Measurements from ENCODE around the gene MXD4.

DNA sequence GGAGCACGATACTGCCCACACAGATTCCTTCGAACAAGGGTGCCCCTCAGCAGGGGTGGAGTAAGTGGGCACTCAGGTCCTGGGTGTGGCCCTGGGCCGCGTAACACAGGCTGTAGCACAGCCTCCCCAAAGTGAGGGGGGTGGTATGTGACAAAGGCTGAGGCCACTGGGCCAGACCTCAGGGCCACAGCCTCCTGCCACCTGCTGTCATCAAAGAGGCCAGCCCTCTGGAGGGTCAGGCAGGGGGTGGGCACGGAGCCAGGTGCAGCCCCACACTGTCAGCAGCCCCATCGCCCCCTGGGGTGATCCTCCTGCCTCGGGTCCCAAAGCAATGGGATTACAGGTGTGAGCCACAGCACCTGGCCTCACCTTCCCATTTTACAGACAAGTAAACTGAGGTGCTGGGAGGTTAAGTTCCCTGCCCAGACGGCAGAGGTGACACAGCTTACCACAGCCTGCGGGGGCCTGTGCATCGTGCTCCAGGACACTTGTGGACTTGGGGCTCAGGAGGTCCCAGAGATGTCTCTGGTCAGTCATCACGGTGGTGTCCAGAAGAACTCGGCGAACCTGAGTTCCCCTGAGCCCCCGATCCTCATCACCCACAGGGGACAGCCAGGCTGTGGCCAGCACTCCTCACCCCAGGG, 27.5 kb upstream of the MXD4 start:
- TF ChIP-seq POLR2A (IDR thresholded peaks at IDR 0.05; ENCODE audit: low read depth): no peak
- TF ChIP-seq, protein P1, sequence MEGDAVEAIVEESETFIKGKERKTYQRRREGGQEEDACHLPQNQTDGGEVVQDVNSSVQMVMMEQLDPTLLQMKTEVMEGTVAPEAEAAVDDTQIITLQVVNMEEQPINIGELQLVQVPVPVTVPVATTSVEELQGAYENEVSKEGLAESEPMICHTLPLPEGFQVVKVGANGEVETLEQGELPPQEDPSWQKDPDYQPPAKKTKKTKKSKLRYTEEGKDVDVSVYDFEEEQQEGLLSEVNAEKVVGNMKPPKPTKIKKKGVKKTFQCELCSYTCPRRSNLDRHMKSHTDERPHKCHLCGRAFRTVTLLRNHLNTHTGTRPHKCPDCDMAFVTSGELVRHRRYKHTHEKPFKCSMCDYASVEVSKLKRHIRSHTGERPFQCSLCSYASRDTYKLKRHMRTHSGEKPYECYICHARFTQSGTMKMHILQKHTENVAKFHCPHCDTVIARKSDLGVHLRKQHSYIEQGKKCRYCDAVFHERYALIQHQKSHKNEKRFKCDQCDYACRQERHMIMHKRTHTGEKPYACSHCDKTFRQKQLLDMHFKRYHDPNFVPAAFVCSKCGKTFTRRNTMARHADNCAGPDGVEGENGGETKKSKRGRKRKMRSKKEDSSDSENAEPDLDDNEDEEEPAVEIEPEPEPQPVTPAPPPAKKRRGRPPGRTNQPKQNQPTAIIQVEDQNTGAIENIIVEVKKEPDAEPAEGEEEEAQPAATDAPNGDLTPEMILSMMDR (IDR thresholded peaks at IDR 0.05): no peak

Measured in esophagus muscularis mucosa (tissue), 3 donors.